NCI-H345 treated with DMSO at 0.1 percent for 48 hours (cell line): Measurements from ENCODE around the gene TAF9.
A peak's percentile ranks its signal among the peaks of the same experiment; 100 is the strongest.
"Not testable (repeated sequence)": the region's sequence is repeated elsewhere in the genome, so short reads cannot be mapped to it uniquely, and the experiment has no call there.

Source experiments
- DNase-seq: peaks from one replicate; lab custom pipeline; 2025; ENCODE audit not compliant: unreplicated experiment; lab: John Stamatoyannopoulos, UW

The TAF9 gene

GRCh38 chr5:69341520-69342161 lies 27.7 kb downstream of the TAF9 start:
- DNase-seq, result no peak

- DNase-seq, result no peak
Measured at GRCh38 chr5:69335341-69335935, 33.9 kb downstream of the TAF9 start.

- DNase-seq, result peak; percentile 15
Measured at GRCh38 chr5:69334793-69335268, 34.5 kb downstream of the TAF9 start.

GRCh38 chr5:69333668-69334315 lies 35.5 kb downstream of the TAF9 start:
- not testable (repeated sequence) for DNase-seq

- DNase-seq, result no peak
Measured at GRCh38 chr5:69331528-69332445, 37.5 kb downstream of the TAF9 start.

GRCh38 chr5:69329905-69330489 lies 39.3 kb downstream of the TAF9 start:
- no peak for DNase-seq

GRCh38 chr5:69326365-69326764 lies 43.0 kb downstream of the TAF9 start:
- no peak for DNase-seq

GRCh38 chr5:69317391-69317790 lies 51.9 kb downstream of the TAF9 start:
- DNase-seq, result no peak

- no peak for DNase-seq
Measured at GRCh38 chr5:69315972-69316371, 53.3 kb downstream of the TAF9 start.
